Endothelial cell of umbilical vein (primary cell): ENCODE results near the gene UBXN1. TPM values are rescaled to one million over a fixed set of nuclear protein-coding genes. Genes with fewer than 3 reads are reported as not detected.

ENCODE experiments used
- BruUV-seq: library from RNA; stranded (reverse); fragments of 400-500 nt; replicated peaks from 2 replicates; lab custom pipeline; 2021; lab: Mats Ljungman, UMichigan
- CTCF ChIA-PET: fragments of 300-600, 350-600 bp; sonication (Branson Sonifier 250); formaldehyde crosslinking; loops from one replicate; lab custom pipeline; 2021; ENCODE audit warnings: antibody characterized with exemption, inconsistent platforms; lab: Charles Lee
- POLR2A ChIA-PET: fragments of 300-600, 350-600 bp; sonication (Branson Sonifier 250); formaldehyde crosslinking; loops from one replicate; lab custom pipeline; 2021; ENCODE audit warnings: antibody characterized with exemption, inconsistent platforms; lab: Charles Lee
- DNase-seq: peaks from one replicate; pipeline ENCODE4 v3.0.0-alpha.2; 2011; ENCODE audit warnings: low read depth, low spot score
- FAIRE-seq: peaks from 2 replicates; lab custom pipeline; 2011; peaks lifted over from hg19 to GRCh38; lab: Jason Lieb, UNC
- H2AFZ ChIP-seq: 2 replicates; pipeline ENCODE4 v1.6.0; 2012; ENCODE audit warnings: low read depth, low read length, control low read depth, inconsistent platforms
- H3K27ac ChIP-seq: 2 replicates; pipeline ENCODE4 v1.5.1; 2011; ENCODE audit warnings: low read depth, mild to moderate bottlenecking, control low read depth, low read length, moderate library complexity; ENCODE audit not compliant: insufficient read depth
- H3K27me3 ChIP-seq, 2 experiments: 2 replicates each; pipeline versions ENCODE4 v1.6.0 to v1.6.1; 2011; ENCODE audit warnings: low read length in 2 of 2, mixed read lengths in 1 of 2; ENCODE audit not compliant: control insufficient read depth in 2 of 2, insufficient read depth in 2 of 2
- H3K36me3 ChIP-seq, 2 experiments: 2 replicates in 1 of 2; 3 replicates in 1 of 2; pipeline ENCODE4 v1.5.1; 2011; ENCODE audit warnings: low read length in 2 of 2, mild to moderate bottlenecking in 1 of 2, moderate library complexity in 1 of 2; ENCODE audit not compliant: control insufficient read depth in 2 of 2, insufficient read depth in 2 of 2; ENCODE audit errors: extremely low read depth in 1 of 2
- H3K4me1 ChIP-seq: 3 replicates; pipeline ENCODE4 v1.5.1; 2011; ENCODE audit warnings: mild to moderate bottlenecking, low read length; ENCODE audit not compliant: control insufficient read depth, insufficient read depth; ENCODE audit errors: extremely low read depth
- H3K4me2 ChIP-seq: 2 replicates; pipeline ENCODE4 v1.6.1; 2011; ENCODE audit warnings: low read length, control low read depth, mixed read lengths; ENCODE audit not compliant: insufficient read depth
- H3K4me3 ChIP-seq, 3 experiments: fragments of 200-600 bp in 1 of 3; sonication (generic), shearing (Covaris generic) in 1 of 3; replicated peaks in 1 of 3; 2 replicates each; pipeline ENCODE4 v1.5.1; 2011 to 2016; ENCODE audit warnings: control low read depth in 3 of 3, low read length in 3 of 3, mild to moderate bottlenecking in 2 of 3, inconsistent platforms in 1 of 3, low read depth in 1 of 3, moderate library complexity in 1 of 3; ENCODE audit not compliant: insufficient read depth in 1 of 3
- H3K79me2 ChIP-seq: 2 replicates; pipeline ENCODE4 v1.6.0; 2012; ENCODE audit warnings: low read length, inconsistent platforms; ENCODE audit not compliant: control insufficient read depth, insufficient read depth
- H3K9ac ChIP-seq: replicated peaks from 2 replicates; pipeline ENCODE3; 2011; ENCODE audit warnings: low read length, control low read depth; ENCODE audit not compliant: insufficient read depth; ENCODE audit errors: extremely low read depth
- H3K9me1 ChIP-seq: replicated peaks from 3 replicates; pipeline ENCODE4 v1.6.0; 2011; ENCODE audit warnings: mild to moderate bottlenecking, low read length; ENCODE audit not compliant: control insufficient read depth, insufficient read depth; ENCODE audit errors: extremely low read depth
- H3K9me3 ChIP-seq: replicated peaks from 2 replicates; pipeline ENCODE4 v1.5.1; 2012; ENCODE audit warnings: low read length, inconsistent platforms; ENCODE audit not compliant: control insufficient read depth, insufficient read depth
- H4K20me1 ChIP-seq: replicated peaks from 2 replicates; pipeline ENCODE3; 2011; ENCODE audit warnings: mild to moderate bottlenecking, low read length; ENCODE audit not compliant: control insufficient read depth, insufficient read depth; ENCODE audit errors: extremely low read depth
- EZH2 ChIP-seq: IDR thresholded peaks from 2 replicates; pipeline ENCODE4 v1.6.1; 2012; ENCODE audit warnings: borderline replicate concordance, low read depth, mild to moderate bottlenecking, moderate library complexity, low read length, inconsistent platforms; ENCODE audit not compliant: severe bottlenecking
- FOS ChIP-seq: IDR thresholded peaks from 2 replicates; pipeline ENCODE4 v1.6.1; 2011; ENCODE audit warnings: mild to moderate bottlenecking, low read length, moderate library complexity, borderline replicate concordance; ENCODE audit not compliant: insufficient read depth
- GATA2 ChIP-seq: IDR thresholded peaks from 2 replicates; pipeline ENCODE4 v1.7.0; 2011; ENCODE audit warnings: low read depth, mild to moderate bottlenecking, moderate library complexity, mixed read lengths, low read length; ENCODE audit not compliant: insufficient read length, insufficient read depth
- JUN ChIP-seq: IDR thresholded peaks from 2 replicates; pipeline ENCODE4 v1.6.1; 2011; ENCODE audit warnings: borderline replicate concordance, low read depth; ENCODE audit not compliant: insufficient read length, insufficient read depth
- MYC ChIP-seq: IDR thresholded peaks from one replicate; pipeline ENCODE4 v1.6.1; 2011; ENCODE audit warnings: mild to moderate bottlenecking, low read depth, low read length
- POLR2A ChIP-seq: IDR thresholded peaks from 2 replicates; pipeline ENCODE4 v1.6.1; 2012; ENCODE audit warnings: low read depth, mild to moderate bottlenecking, control low read depth, low read length
- POLR2AphosphoS5 ChIP-seq: IDR thresholded peaks from 2 replicates; pipeline ENCODE4 v1.6.1; 2012; ENCODE audit warnings: low read depth, mild to moderate bottlenecking, control low read depth, low read length, moderate library complexity; ENCODE audit not compliant: insufficient read depth
- dilution Hi-C: fragments of 300-500 bp; cut with MboI; formaldehyde crosslinking; loops from one replicate; pipeline ENCODE4 v1.15.0; 2019; ENCODE audit warnings: low sequenced_read_pairs; ENCODE audit not compliant: extremely low pct_ligation_motif_present
- intact Hi-C: fragments of 100-400 bp; cut with micrococcal nuclease; formaldehyde crosslinking; loops from one replicate; pipeline ENCODE4 v1.10.0; 2022
- polyA plus RNA-seq, 4 experiments: library from polyadenylated mRNA; depleted of rRNA in 3 of 4; stranded (reverse) in 3 of 4; unstranded in 1 of 4; fragments of >200 nt; gene quantifications; 2 replicates each; pipeline versions ENCODE4 v1.2.1 to v1.2.3, GENCODE V29; 2011 to 2012; ENCODE audit warnings: missing spikeins in 1 of 4
- total RNA-seq: library from RNA; stranded (reverse); gene quantifications from 2 replicates; pipeline ENCODE4 v1.2.3, GENCODE V29; 2021
- TF ChIP-seq, protein P1 (sequence below), 2 donors: IDR thresholded peaks; 1 replicate in 1 of 2; 2 replicates in 1 of 2; pipeline ENCODE4 v1.5.1; 2011; ENCODE audit warnings: low read length in 2 of 2, mild to moderate bottlenecking in 2 of 2, moderate library complexity in 2 of 2, control low read depth in 1 of 2, inconsistent platforms in 1 of 2, low read depth in 1 of 2; ENCODE audit not compliant: insufficient read depth in 1 of 2; ENCODE audit errors: extremely low read depth in 1 of 2
- TF ChIP-seq, protein P2 (sequence below): IDR thresholded peaks from 2 replicates; pipeline ENCODE4 v1.6.1; 2011; ENCODE audit not compliant: insufficient read depth, insufficient read length

UBXN1 gene
- total and polyA plus RNA-seq, 2 donors (not counting 3 experiments of a cell fraction or from before 2014, with no cell fraction given), result 113 to 114 TPM

DNA sequence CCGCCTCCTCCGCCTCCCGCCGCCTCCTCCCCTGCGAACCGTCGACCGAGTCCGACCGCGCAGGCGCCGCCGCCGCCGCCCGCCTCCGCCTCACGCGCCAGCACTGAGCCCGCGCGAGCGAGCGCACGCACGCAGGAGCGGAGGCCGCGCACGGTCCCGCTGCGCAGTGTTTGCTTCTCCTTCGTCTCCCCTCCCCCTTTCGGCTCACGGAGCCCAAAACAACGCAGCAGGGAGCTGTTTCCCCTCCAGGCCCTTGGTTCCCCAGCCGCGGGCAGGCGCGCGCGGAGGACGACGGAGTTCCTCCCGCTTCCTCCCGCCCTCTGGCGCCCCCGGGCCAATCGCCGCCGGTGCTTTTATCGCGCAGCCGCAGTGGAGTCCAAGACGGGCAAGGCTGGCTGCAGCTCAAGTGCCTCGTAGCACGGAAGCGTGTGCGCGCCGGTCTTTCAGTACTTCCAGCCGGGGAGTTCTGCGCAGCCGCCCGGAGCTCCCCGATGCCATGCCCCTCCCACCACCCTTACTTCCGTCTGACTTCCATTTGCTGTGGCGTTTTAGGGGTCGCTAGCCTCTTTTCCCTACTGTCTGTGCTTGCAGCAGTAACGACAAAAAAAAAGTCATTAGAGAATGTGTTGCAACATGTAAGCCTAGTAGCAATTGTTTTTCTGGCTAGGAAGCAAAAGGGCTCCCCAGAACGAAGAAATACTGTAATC is 48.4 kb upstream of the UBXN1 start, which contains the start of gene HNRNPUL2:
Gene HNRNPUL2 (minus strand): TSS at position 293 of the 707 bp plus-strand sequence. CDS start 301 bp downstream, outside the sequence.
- CTCF ChIA-PET, result interaction anchor here (0.6 to 4.5 kb wide), 10 partner anchors 13 to 303 kb away, joined by 3 to 39 read pairs (median 4); partner anchors contain the start of genes SLC3A2, TAF6L, TMEM179B and ZBTB3
- dilution Hi-C loops, result no loop called here
- H3K9ac ChIP-seq, result peak within 1 kb of the TSS; percentile 82

DNA sequence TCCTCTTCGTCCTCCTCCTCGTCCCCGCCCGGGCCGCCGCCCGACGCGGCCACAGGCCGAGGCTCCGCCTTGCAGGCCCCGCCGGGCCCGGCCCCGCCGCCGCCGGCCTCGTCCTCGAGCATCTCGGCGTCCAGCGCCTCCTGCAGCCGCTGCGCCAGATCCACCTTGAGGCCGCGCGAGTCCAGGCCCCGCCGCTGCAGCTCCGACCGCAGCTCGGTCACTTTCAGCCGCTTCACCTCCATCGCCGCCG is 48.0 kb upstream of the UBXN1 start:
- Histone ChIP-seq H3K4me1 (peaks cover 15% of the 10 kb centered on the region), H2AFZ (peak overlapping the region; percentile 11), H3K79me2 (peaks cover 74% of the 10 kb centered on the region), H3K36me3 (peaks cover 9 to 21% of the 10 kb centered on the region in 2 experiments), H3K9me1 (no peaks in the 10 kb centered on the region), H3K4me2 (no peak overlapping the region), H3K9ac (peak overlapping the region; percentile 59), H3K9me3 (no peaks in the 10 kb centered on the region), H3K27me3 (no peaks in the 10 kb centered on the region), H3K4me3 (peak overlapping the region; percentile 53 to 99 (median 94)), H4K20me1 (no peaks in the 10 kb centered on the region), H3K27ac (peak overlapping the region; percentile 67)
- CTCF ChIA-PET, result interaction anchor here (0.6 to 4.5 kb wide), 9 partner anchors 14 to 302 kb away, joined by 3 to 39 read pairs (median 5); partner anchors contain the start of genes SLC3A2, TAF6L, TMEM179B and ZBTB3
- POLR2A ChIA-PET, result interaction anchor here (1.0 to 3.2 kb wide), 10 partner anchors 10 to 154 kb away, joined by 3 to 25 read pairs (median 5); partner anchors contain the start of genes C11orf98, CSKMT, EEF1G and GANAB
- dilution Hi-C loops (no loop called here), intact Hi-C loops (loop anchor here (1.0 to 5.0 kb wide), 7 partner anchors 18 to 155 kb away; partner anchors contain the start of genes GANAB, SLC3A2, TAF6L and TMEM223)
- no peak for DNase-seq
- no TSS peak for BruUV-seq
- no peak for FAIRE-seq
- TF ChIP-seq EZH2, result no peak
- no peak for TF ChIP-seq POLR2AphosphoS5
- TF ChIP-seq, protein P1, sequence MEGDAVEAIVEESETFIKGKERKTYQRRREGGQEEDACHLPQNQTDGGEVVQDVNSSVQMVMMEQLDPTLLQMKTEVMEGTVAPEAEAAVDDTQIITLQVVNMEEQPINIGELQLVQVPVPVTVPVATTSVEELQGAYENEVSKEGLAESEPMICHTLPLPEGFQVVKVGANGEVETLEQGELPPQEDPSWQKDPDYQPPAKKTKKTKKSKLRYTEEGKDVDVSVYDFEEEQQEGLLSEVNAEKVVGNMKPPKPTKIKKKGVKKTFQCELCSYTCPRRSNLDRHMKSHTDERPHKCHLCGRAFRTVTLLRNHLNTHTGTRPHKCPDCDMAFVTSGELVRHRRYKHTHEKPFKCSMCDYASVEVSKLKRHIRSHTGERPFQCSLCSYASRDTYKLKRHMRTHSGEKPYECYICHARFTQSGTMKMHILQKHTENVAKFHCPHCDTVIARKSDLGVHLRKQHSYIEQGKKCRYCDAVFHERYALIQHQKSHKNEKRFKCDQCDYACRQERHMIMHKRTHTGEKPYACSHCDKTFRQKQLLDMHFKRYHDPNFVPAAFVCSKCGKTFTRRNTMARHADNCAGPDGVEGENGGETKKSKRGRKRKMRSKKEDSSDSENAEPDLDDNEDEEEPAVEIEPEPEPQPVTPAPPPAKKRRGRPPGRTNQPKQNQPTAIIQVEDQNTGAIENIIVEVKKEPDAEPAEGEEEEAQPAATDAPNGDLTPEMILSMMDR (IDR thresholded peaks at IDR 0.05; ENCODE audit: extremely low read depth in 1 of 2, insufficient read depth in 1 of 2, low read depth in 1 of 2, low read length in 2 of 2), result no peak
- TF ChIP-seq MYC, result no peak
- TF ChIP-seq, protein P2, sequence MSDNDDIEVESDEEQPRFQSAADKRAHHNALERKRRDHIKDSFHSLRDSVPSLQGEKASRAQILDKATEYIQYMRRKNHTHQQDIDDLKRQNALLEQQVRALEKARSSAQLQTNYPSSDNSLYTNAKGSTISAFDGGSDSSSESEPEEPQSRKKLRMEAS, result no peak
- no peak for TF ChIP-seq POLR2A
- TF ChIP-seq JUN, result no peak
- TF ChIP-seq FOS, result no peak
- TF ChIP-seq GATA2, result no peak

More for the DNA sequence above, 48.4 kb upstream of the UBXN1 start, which contains the start of gene HNRNPUL2:
- H3K4me1 ChIP-seq, result peaks cover 15% of the 10 kb centered on the region
- intact Hi-C loops, result loop anchor here (1.0 to 5.0 kb wide), 7 partner anchors 18 to 155 kb away; partner anchors contain the start of genes GANAB, SLC3A2, TAF6L and TMEM223
- peak within 1 kb of the TSS; percentile 86 for H2AFZ ChIP-seq
- no peaks in the 10 kb centered on the region for H3K9me1 ChIP-seq
- H3K4me2 ChIP-seq, result peak within 1 kb of the TSS; percentile 93
- H3K9me3 ChIP-seq, result no peaks in the 10 kb centered on the region
- POLR2A ChIA-PET, result interaction anchor here (0.7 to 3.2 kb wide), 13 partner anchors 9 to 154 kb away, joined by 3 to 25 read pairs (median 5); partner anchors contain the start of genes C11orf98, CSKMT, EEF1G and GANAB
- DNase-seq, result peak; percentile 99
- H3K36me3 ChIP-seq, result peaks cover 5 to 16% of the 10 kb centered on the region in 2 experiments
- no TSS peak for BruUV-seq
- peak; percentile 95 for FAIRE-seq
- TF ChIP-seq FOS (no peak), POLR2A (peak; percentile 92), POLR2AphosphoS5 (peak; percentile 92), MYC (no peak)
- TF ChIP-seq, protein P2, result peak; percentile 17
- H3K27ac ChIP-seq, result peak within 1 kb of the TSS; percentile 67
- H3K27me3 ChIP-seq, result no peaks in the 10 kb centered on the region
- peak within 1 kb of the TSS; percentile 71 to 99 (median 94) for H3K4me3 ChIP-seq
- H4K20me1 ChIP-seq, result no peaks in the 10 kb centered on the region
- H3K79me2 ChIP-seq, result peaks cover 72% of the 10 kb centered on the region
